Gastrocnemius medialis (tissue), 4 donors: ENCODE measurements around the gene B4GALNT1.

Experiments
- POLR2A ChIP-seq, 2 donors: fragments of 450-650 bp; IDR thresholded peaks; one replicate each; pipeline ENCODE4 v1.6.1; 2017; ENCODE audit warnings: antibody characterized with exemption in 2 of 2, mild to moderate bottlenecking in 2 of 2, moderate library complexity in 2 of 2
- TF ChIP-seq, protein P1 (sequence below), 5 experiments: fragments of 450-650 bp in 3 of 5; fragments of 200-600 bp in 2 of 5; sonication (generic) in 2 of 5; IDR thresholded peaks in 4 of 5; conservative IDR thresholded peaks in 1 of 5; 1 replicate in 4 of 5; 2 replicates in 1 of 5; pipeline ENCODE4 v1.5.1; 2016 to 2019; ENCODE audit warnings: antibody characterized with exemption in 5 of 5, mild to moderate bottlenecking in 3 of 5, moderate library complexity in 3 of 5

DNA sequence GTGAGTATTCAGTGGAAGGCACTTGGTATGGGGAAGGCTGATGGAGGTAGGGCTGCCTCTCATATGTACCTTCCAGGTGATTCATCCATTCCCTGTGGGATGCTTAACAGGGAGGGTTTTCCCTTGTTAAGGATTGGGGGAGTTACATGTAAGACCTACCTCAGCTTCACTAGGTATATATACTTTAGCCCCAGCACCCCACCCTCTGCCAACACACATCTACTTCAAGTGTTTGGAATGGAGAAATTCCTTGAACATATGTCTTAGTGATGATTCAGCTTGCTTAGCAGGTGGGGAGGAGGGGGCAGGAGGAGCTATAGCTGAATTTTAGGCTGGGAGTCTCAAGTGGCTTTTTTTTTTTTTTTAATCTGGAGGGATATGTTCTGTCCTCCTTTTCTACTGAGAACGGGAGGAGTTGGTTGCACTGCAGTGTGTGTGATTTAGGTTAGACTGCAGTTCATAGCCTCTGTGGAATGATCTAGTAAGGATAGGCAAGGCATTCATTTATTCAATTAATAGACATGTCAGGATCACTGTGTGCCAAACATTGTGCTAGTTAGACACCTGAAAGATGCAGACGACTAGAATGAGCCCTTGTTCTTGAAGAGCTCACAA, 40.3 kb downstream of the B4GALNT1 start:
- no peak for TF ChIP-seq POLR2A (IDR thresholded peaks at IDR 0.05)
- TF ChIP-seq, protein P1, sequence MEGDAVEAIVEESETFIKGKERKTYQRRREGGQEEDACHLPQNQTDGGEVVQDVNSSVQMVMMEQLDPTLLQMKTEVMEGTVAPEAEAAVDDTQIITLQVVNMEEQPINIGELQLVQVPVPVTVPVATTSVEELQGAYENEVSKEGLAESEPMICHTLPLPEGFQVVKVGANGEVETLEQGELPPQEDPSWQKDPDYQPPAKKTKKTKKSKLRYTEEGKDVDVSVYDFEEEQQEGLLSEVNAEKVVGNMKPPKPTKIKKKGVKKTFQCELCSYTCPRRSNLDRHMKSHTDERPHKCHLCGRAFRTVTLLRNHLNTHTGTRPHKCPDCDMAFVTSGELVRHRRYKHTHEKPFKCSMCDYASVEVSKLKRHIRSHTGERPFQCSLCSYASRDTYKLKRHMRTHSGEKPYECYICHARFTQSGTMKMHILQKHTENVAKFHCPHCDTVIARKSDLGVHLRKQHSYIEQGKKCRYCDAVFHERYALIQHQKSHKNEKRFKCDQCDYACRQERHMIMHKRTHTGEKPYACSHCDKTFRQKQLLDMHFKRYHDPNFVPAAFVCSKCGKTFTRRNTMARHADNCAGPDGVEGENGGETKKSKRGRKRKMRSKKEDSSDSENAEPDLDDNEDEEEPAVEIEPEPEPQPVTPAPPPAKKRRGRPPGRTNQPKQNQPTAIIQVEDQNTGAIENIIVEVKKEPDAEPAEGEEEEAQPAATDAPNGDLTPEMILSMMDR (IDR thresholded peaks at IDR 0.05 in 4 of 5, conservative IDR thresholded peaks at IDR 0.05 in 1 of 5) = no peak
